Testis (tissue), 3 donors: ENCODE measurements around the gene CHRNA9. TPM values are rescaled to one million over a fixed set of nuclear protein-coding genes. Genes with fewer than 3 reads are reported as not detected.

ENCODE experiments used
- DNase-seq: peaks from one replicate; pipeline ENCODE4 v3.0.0-alpha.2; 2019
- H3K27ac ChIP-seq, 2 donors: fragments of 200-600 bp; sonication (generic); one replicate each; pipeline ENCODE4 v1.5.1; 2019
- H3K27me3 ChIP-seq: fragments of 200-600 bp; sonication (generic); one replicate; pipeline ENCODE4 v1.5.1; 2019
- H3K36me3 ChIP-seq: fragments of 200-600 bp; sonication (generic); one replicate; pipeline ENCODE4 v1.5.1; 2017; ENCODE audit warnings: low read depth; ENCODE audit errors: missing control alignments
- H3K4me1 ChIP-seq: fragments of 200-600 bp; sonication (generic); one replicate; pipeline ENCODE4 v1.5.1; 2019
- H3K4me3 ChIP-seq, 2 donors: fragments of 200-600 bp; sonication (generic); one replicate each; pipeline ENCODE4 v1.5.1; 2017 to 2019
- H3K9me3 ChIP-seq: fragments of 200-600 bp; sonication (generic); one replicate; pipeline ENCODE4 v1.5.1; 2017
- CTCF ChIP-seq, 3 experiments: fragments of 450-650 bp in 2 of 3; fragments of 200-600 bp in 1 of 3; sonication (generic) in 1 of 3; IDR thresholded peaks; one replicate each; pipeline ENCODE4 v1.5.1; 2016 to 2019; ENCODE audit warnings: antibody characterized with exemption in 3 of 3, mild to moderate bottlenecking in 2 of 3, moderate library complexity in 1 of 3
- POLR2A ChIP-seq: fragments of 450-650 bp; IDR thresholded peaks from one replicate; pipeline ENCODE4 v1.6.1; 2017; ENCODE audit warnings: antibody characterized with exemption, mild to moderate bottlenecking, moderate library complexity
- WGBS, 2 donors: methylation state at CpG; one replicate each; pipeline ENCODE4 v1.1.5; 2018; 5-methylcytosine and 5-hydroxymethylcytosine counted together
- intact Hi-C: fragments of 100-400 bp; cut with DNase I; formaldehyde crosslinking; loops from one replicate; pipeline ENCODE4 v1.15.1; 2023; ENCODE audit warnings: low total_unique reads
- polyA plus RNA-seq: library from polyadenylated mRNA; stranded (reverse); fragments of 350-450 nt; fragmentation: Illumina TruSeq; extraction: RNeasy Lipid Tissue Mini Kit (QIAGEN cat#74804); gene quantifications from one replicate; pipeline ENCODE4 v1.2.3, GENCODE V29; 2014; ENCODE audit warnings: low read depth, low replicate concordance; ENCODE audit not compliant: insufficient read depth
- total RNA-seq, 2 donors: library from RNA; depleted of rRNA; stranded (reverse); fragments of >200 nt; gene quantifications; one replicate each; pipeline ENCODE4 v1.2.3, GENCODE V29; 2016

The CHRNA9 gene
- total and polyA plus RNA-seq, 3 donors from 2014 or later, result 0.13 to 0.50 (median 0.16) TPM

- no peak overlapping the region for H3K27ac ChIP-seq
- no peaks in the 10 kb centered on the region for H3K4me1 ChIP-seq
- DNase-seq, result no peak
- no peak overlapping the region for H3K4me3 ChIP-seq
- 84 to 90% methylated on average over 4 of the region's 4 CpGs for WGBS, 2 donors
- intact Hi-C loops, result no loop called here
- H3K27me3 ChIP-seq, result no peaks in the 10 kb centered on the region
- H3K9me3 ChIP-seq, result no peaks in the 10 kb centered on the region
- H3K36me3 ChIP-seq, result no peaks in the 10 kb centered on the region
- TF ChIP-seq POLR2A (no peak), CTCF (IDR thresholded peaks at IDR 0.05) (no peak)
These were observed 32.3 kb downstream of the CHRNA9 start for GRCh38 chr4:40367451-40367850.

GRCh38 chr4:40369437-40370274, 34.5 kb downstream of the CHRNA9 start:
- Histone ChIP-seq H3K36me3 (no peaks in the 10 kb centered on the region), H3K27me3 (no peaks in the 10 kb centered on the region), H3K27ac (no peak overlapping the region), H3K4me3 (no peak overlapping the region), H3K9me3 (no peaks in the 10 kb centered on the region), H3K4me1 (no peaks in the 10 kb centered on the region)
- intact Hi-C loops, result no loop called here
- 67 to 68% methylated on average over 3 of the region's 3 CpGs for WGBS, 2 donors
- TF ChIP-seq POLR2A (no peak), CTCF (IDR thresholded peaks at IDR 0.05) (no peak)
- DNase-seq, result no peak

- intact Hi-C loops, result no loop called here
- Histone ChIP-seq H3K4me1 (no peaks in the 10 kb centered on the region), H3K9me3 (no peaks in the 10 kb centered on the region), H3K4me3 (no peak overlapping the region), H3K36me3 (no peaks in the 10 kb centered on the region), H3K27me3 (no peaks in the 10 kb centered on the region), H3K27ac (no peak overlapping the region)
- no peak for DNase-seq
- WGBS, 2 donors, result 72 to 73% methylated on average over 3 of the region's 3 CpGs
- no peak for TF ChIP-seq POLR2A
- no peak for TF ChIP-seq CTCF (IDR thresholded peaks at IDR 0.05)
These were observed 37.5 kb downstream of the CHRNA9 start for GRCh38 chr4:40372651-40373050.

- TF ChIP-seq POLR2A (no peak), CTCF (IDR thresholded peaks at IDR 0.05) (no peak)
- Histone ChIP-seq H3K27ac (no peak overlapping the region), H3K27me3 (no peaks in the 10 kb centered on the region), H3K9me3 (no peaks in the 10 kb centered on the region), H3K4me1 (no peaks in the 10 kb centered on the region), H3K36me3 (no peaks in the 10 kb centered on the region), H3K4me3 (no peak overlapping the region)
- DNase-seq, result no peak
- 93 to 97% methylated on average over 3 of the region's 3 CpGs for WGBS, 2 donors
- intact Hi-C loops, result no loop called here
These were observed 38.5 kb downstream of the CHRNA9 start for GRCh38 chr4:40373636-40374035.

GRCh38 chr4:40375095-40375494, 40.0 kb downstream of the CHRNA9 start:
- TF ChIP-seq POLR2A, result no peak
- no peak for TF ChIP-seq CTCF (IDR thresholded peaks at IDR 0.05)
- Histone ChIP-seq H3K27me3 (no peaks in the 10 kb centered on the region), H3K27ac (no peak overlapping the region), H3K9me3 (no peaks in the 10 kb centered on the region), H3K36me3 (no peaks in the 10 kb centered on the region), H3K4me3 (no peak overlapping the region), H3K4me1 (no peaks in the 10 kb centered on the region)
- WGBS, 2 donors, result 82 to 87% methylated on average over 10 of the region's 10 CpGs
- no peak for DNase-seq
- intact Hi-C loops, result no loop called here
